GM12878 (cell line): ENCODE data around the gene N4BP2L1. TPM values are rescaled to one million over a fixed set of nuclear protein-coding genes. Genes with fewer than 3 reads are reported as not detected.

Source experiments
- CBFB ChIP-seq: IDR thresholded peaks from 2 replicates; pipeline ENCODE4 v1.6.1; 2016; ENCODE audit warnings: antibody characterized with exemption, low read depth
- CBX3 ChIP-seq: fragments of 200-600 bp; sonication (generic); IDR thresholded peaks from 2 replicates; pipeline ENCODE4 v1.6.1; 2016; ENCODE audit warnings: low read depth, borderline replicate concordance
- EP300 ChIP-seq, 2 experiments: fragments of 150-350 bp in 1 of 2; IDR thresholded peaks; 2 replicates each; pipeline ENCODE4 v1.6.1; 2011 to 2012; ENCODE audit warnings: low read depth in 2 of 2, low read length in 2 of 2, borderline replicate concordance in 1 of 2, improper control_type of control experiment in 1 of 2, inconsistent platforms in 1 of 2; ENCODE audit not compliant: control insufficient read depth in 1 of 2
- JUND ChIP-seq: IDR thresholded peaks from 2 replicates; pipeline ENCODE4 v1.6.1; 2012; ENCODE audit warnings: low read depth, mild to moderate bottlenecking, low read length, improper control_type of control experiment, moderate library complexity
- NRF1 ChIP-seq: conservative IDR thresholded peaks from 2 replicates; pipeline ENCODE4 v1.6.1; 2011; ENCODE audit warnings: mild to moderate bottlenecking, low read depth, low read length, improper control_type of control experiment
- SREBF1 ChIP-seq: IDR thresholded peaks from 2 replicates; pipeline ENCODE4 v1.6.1; 2012; ENCODE audit warnings: mild to moderate bottlenecking, low read length
- TBL1XR1 ChIP-seq: IDR thresholded peaks from 2 replicates; pipeline ENCODE4 v1.6.1; 2012; ENCODE audit warnings: low read depth, low read length, improper control_type of control experiment
- polyA plus RNA-seq, 11 experiments: library from polyadenylated mRNA; depleted of rRNA in 4 of 11; unstranded in 6 of 11; stranded (reverse) in 5 of 11; fragments of >200 nt; fragmentation: Nextera tagmentation in 4 of 11; fragmentation: Illumina TruSeq in 1 of 11; extraction: Ambion mirVana in 4 of 11; extraction: Trizol in 1 of 11; gene quantifications; 1 replicate in 1 of 11; 2 replicates in 10 of 11; pipeline versions ENCODE4 v1.2.1 to v1.2.3, GENCODE V29; 2011 to 2016; ENCODE audit warnings: inconsistent platforms in 2 of 11, missing spikeins in 2 of 11, low read depth in 1 of 11
- total RNA-seq, 4 experiments: library from RNA; depleted of rRNA in 3 of 4; stranded (reverse); fragments of >200 nt in 3 of 4; fragmentation: Illumina TruSeq in 1 of 4; extraction: Trizol in 1 of 4; gene quantifications; 2 replicates each; pipeline versions ENCODE4 v1.2.1 to v1.2.3, GENCODE V29; 2013 to 2021
- TF ChIP-seq, protein P1 (sequence below): IDR thresholded peaks from 2 replicates; pipeline ENCODE4 v1.6.1; 2012; ENCODE audit warnings: improper control_type of control experiment, low read depth, low read length; ENCODE audit not compliant: insufficient replicate concordance
- TF ChIP-seq, protein P2 (sequence below): fragments of 450-650 bp; conservative IDR thresholded peaks from 2 replicates; pipeline ENCODE4 v1.6.1; 2017; ENCODE audit warnings: mild to moderate bottlenecking, moderate library complexity
- TF ChIP-seq, protein P3 (sequence below): fragments of 450-650 bp; IDR thresholded peaks from 2 replicates; pipeline ENCODE4 v1.6.1; 2017; ENCODE audit warnings: borderline replicate concordance

Gene N4BP2L1
- total and polyA plus RNA-seq, 10 of the 15 experiments (the other 5 are each of a cell fraction or from before 2014, with no cell fraction given), result 3.3 to 42.5 (median 16.2) TPM

DNA sequence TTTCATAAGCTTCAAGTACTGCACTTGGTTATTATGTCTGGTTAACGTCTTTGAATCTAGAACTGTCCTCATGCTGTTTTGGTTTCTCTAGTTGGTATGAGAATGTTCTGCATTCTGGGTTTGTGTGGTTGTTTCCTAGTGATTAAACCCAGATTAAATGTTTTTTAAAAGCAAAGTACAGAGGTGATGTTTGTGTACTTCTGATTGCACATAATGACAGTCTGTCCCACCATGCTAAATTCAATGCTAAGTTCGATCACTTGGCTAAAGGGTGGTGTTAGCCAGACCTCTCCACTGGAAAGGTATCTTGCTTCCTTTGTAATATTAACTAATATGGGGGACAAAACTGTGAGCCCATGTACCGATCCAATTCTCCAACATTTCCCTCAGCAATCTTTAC, 14.6 kb downstream of the N4BP2L1 start (continued):
- TF ChIP-seq, protein P1, sequence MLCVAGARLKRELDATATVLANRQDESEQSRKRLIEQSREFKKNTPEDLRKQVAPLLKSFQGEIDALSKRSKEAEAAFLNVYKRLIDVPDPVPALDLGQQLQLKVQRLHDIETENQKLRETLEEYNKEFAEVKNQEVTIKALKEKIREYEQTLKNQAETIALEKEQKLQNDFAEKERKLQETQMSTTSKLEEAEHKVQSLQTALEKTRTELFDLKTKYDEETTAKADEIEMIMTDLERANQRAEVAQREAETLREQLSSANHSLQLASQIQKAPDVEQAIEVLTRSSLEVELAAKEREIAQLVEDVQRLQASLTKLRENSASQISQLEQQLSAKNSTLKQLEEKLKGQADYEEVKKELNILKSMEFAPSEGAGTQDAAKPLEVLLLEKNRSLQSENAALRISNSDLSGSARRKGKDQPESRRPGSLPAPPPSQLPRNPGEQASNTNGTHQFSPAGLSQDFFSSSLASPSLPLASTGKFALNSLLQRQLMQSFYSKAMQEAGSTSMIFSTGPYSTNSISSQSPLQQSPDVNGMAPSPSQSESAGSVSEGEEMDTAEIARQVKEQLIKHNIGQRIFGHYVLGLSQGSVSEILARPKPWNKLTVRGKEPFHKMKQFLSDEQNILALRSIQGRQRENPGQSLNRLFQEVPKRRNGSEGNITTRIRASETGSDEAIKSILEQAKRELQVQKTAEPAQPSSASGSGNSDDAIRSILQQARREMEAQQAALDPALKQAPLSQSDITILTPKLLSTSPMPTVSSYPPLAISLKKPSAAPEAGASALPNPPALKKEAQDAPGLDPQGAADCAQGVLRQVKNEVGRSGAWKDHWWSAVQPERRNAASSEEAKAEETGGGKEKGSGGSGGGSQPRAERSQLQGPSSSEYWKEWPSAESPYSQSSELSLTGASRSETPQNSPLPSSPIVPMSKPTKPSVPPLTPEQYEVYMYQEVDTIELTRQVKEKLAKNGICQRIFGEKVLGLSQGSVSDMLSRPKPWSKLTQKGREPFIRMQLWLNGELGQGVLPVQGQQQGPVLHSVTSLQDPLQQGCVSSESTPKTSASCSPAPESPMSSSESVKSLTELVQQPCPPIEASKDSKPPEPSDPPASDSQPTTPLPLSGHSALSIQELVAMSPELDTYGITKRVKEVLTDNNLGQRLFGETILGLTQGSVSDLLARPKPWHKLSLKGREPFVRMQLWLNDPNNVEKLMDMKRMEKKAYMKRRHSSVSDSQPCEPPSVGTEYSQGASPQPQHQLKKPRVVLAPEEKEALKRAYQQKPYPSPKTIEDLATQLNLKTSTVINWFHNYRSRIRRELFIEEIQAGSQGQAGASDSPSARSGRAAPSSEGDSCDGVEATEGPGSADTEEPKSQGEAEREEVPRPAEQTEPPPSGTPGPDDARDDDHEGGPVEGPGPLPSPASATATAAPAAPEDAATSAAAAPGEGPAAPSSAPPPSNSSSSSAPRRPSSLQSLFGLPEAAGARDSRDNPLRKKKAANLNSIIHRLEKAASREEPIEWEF, result no peak
- TF ChIP-seq, protein P2, sequence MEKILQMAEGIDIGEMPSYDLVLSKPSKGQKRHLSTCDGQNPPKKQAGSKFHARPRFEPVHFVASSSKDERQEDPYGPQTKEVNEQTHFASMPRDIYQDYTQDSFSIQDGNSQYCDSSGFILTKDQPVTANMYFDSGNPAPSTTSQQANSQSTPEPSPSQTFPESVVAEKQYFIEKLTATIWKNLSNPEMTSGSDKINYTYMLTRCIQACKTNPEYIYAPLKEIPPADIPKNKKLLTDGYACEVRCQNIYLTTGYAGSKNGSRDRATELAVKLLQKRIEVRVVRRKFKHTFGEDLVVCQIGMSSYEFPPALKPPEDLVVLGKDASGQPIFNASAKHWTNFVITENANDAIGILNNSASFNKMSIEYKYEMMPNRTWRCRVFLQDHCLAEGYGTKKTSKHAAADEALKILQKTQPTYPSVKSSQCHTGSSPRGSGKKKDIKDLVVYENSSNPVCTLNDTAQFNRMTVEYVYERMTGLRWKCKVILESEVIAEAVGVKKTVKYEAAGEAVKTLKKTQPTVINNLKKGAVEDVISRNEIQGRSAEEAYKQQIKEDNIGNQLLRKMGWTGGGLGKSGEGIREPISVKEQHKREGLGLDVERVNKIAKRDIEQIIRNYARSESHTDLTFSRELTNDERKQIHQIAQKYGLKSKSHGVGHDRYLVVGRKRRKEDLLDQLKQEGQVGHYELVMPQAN, result no peak
- TF ChIP-seq NRF1 (no peak), CBX3 (no peak), JUND (no peak), TBL1XR1 (no peak), EP300 (IDR thresholded peaks at IDR 0.05; ENCODE audit: borderline replicate concordance in 1 of 2, control insufficient read depth in 1 of 2, low read depth in 2 of 2, low read length in 2 of 2) (no peak), CBFB (no peak), SREBF1 (no peak)
- TF ChIP-seq, protein P3, sequence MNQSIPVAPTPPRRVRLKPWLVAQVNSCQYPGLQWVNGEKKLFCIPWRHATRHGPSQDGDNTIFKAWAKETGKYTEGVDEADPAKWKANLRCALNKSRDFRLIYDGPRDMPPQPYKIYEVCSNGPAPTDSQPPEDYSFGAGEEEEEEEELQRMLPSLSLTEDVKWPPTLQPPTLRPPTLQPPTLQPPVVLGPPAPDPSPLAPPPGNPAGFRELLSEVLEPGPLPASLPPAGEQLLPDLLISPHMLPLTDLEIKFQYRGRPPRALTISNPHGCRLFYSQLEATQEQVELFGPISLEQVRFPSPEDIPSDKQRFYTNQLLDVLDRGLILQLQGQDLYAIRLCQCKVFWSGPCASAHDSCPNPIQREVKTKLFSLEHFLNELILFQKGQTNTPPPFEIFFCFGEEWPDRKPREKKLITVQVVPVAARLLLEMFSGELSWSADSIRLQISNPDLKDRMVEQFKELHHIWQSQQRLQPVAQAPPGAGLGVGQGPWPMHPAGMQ, result no peak
